HepG2 (cell line): ENCODE results near the gene HHIPL1. TPM values are rescaled to one million over a fixed set of nuclear protein-coding genes. Genes with fewer than 3 reads are reported as not detected.

Experiments used
- ATF1 ChIP-seq: IDR thresholded peaks from 2 replicates; pipeline ENCODE4 v1.6.1; 2016; ENCODE audit warnings: mild to moderate bottlenecking, control low read depth
- BHLHE40 ChIP-seq: IDR thresholded peaks from 2 replicates; pipeline ENCODE4 v1.6.1; 2011; ENCODE audit warnings: low read length, improper control_type of control experiment
- ETV5 ChIP-seq: IDR thresholded peaks from 2 replicates; pipeline ENCODE4 v1.6.1; 2018; ENCODE audit warnings: missing biosample characterization, missing genetic modification reagents, inconsistent platforms, borderline replicate concordance
- FIP1L1 ChIP-seq: fragments of 200-400 bp; formaldehyde crosslinking; IDR thresholded peaks from 2 replicates; pipeline ENCODE4 v1.6.1; 2018; ENCODE audit warnings: low read depth, mild to moderate bottlenecking, low read length, moderate library complexity, borderline replicate concordance; ENCODE audit not compliant: insufficient read depth
- HNF1B ChIP-seq: sonication (generic); formaldehyde crosslinking; IDR thresholded peaks from 2 replicates; pipeline ENCODE4 v1.5.1; 2020; ENCODE audit warnings: mild to moderate bottlenecking, moderate library complexity, missing genetic modification reagents
- IRF2 ChIP-seq: IDR thresholded peaks from 2 replicates; pipeline ENCODE4 v1.6.1; 2018; ENCODE audit warnings: missing genetic modification reagents, missing compliant biosample characterization
- MXD3 ChIP-seq: IDR thresholded peaks from 2 replicates; pipeline ENCODE4 v1.6.1; 2016; ENCODE audit warnings: mild to moderate bottlenecking, missing biosample characterization, missing genetic modification reagents
- MXD4 ChIP-seq: IDR thresholded peaks from 2 replicates; pipeline ENCODE4 v1.6.1; 2016; ENCODE audit warnings: mild to moderate bottlenecking, missing biosample characterization, missing genetic modification reagents
- NR2F6 ChIP-seq, 2 experiments: IDR thresholded peaks; 2 replicates each; pipeline ENCODE4 v1.6.1; 2016; ENCODE audit warnings: antibody characterized with exemption in 1 of 2, mild to moderate bottlenecking in 1 of 2
- PAF1 ChIP-seq: IDR thresholded peaks from 2 replicates; pipeline ENCODE4 v1.6.1; 2016; ENCODE audit warnings: missing genetic modification reagents, missing compliant biosample characterization
- TFDP1 ChIP-seq: IDR thresholded peaks from 2 replicates; pipeline ENCODE4 v1.6.1; 2016; ENCODE audit warnings: missing compliant biosample characterization, missing genetic modification reagents, borderline replicate concordance
- ZBTB25 ChIP-seq: IDR thresholded peaks from 2 replicates; pipeline ENCODE4 v1.6.1; 2018; ENCODE audit warnings: missing genetic modification reagents
- ZBTB3 ChIP-seq: sonication (generic); formaldehyde crosslinking; IDR thresholded peaks from 2 replicates; pipeline ENCODE4 v1.4.0; 2020; ENCODE audit warnings: low read depth, mild to moderate bottlenecking, moderate library complexity, missing genetic modification reagents, borderline replicate concordance
- ZFX ChIP-seq: sonication (generic); formaldehyde crosslinking; IDR thresholded peaks from 2 replicates; pipeline ENCODE4 v1.4.0; 2020; ENCODE audit warnings: mild to moderate bottlenecking, low read depth, missing genetic modification reagents, moderate library complexity
- ZNF614 ChIP-seq: IDR thresholded peaks from 2 replicates; pipeline ENCODE4 v1.6.1; 2018; ENCODE audit warnings: missing biosample characterization, missing genetic modification reagents, inconsistent platforms, borderline replicate concordance
- ZNF687 ChIP-seq: sonication (generic); formaldehyde crosslinking; IDR thresholded peaks from 2 replicates; pipeline ENCODE4 v1.5.1; 2020; ENCODE audit warnings: mild to moderate bottlenecking, missing genetic modification reagents, moderate library complexity
- ZNF770 ChIP-seq: sonication (generic); formaldehyde crosslinking; IDR thresholded peaks from 2 replicates; pipeline ENCODE4 v1.5.0; 2020; ENCODE audit warnings: mild to moderate bottlenecking, missing genetic modification reagents
- ZNF792 ChIP-seq: IDR thresholded peaks from 2 replicates; pipeline ENCODE4 v1.6.1; 2016
- polyA plus RNA-seq, 8 experiments: library from polyadenylated mRNA; depleted of rRNA in 3 of 8; stranded (reverse) in 7 of 8; unstranded in 1 of 8; fragments of >200 nt; fragmentation: Illumina TruSeq in 4 of 8; extraction: Trizol in 4 of 8; gene quantifications; 2 replicates each; pipeline versions ENCODE4 v1.2.1 to v1.2.3, GENCODE V29; 2011 to 2016; ENCODE audit warnings: low read depth in 4 of 8, missing spikeins in 1 of 8, mixed read lengths in 1 of 8; ENCODE audit not compliant: insufficient read depth in 1 of 8
- total RNA-seq, 5 experiments: library from RNA; depleted of rRNA; stranded (reverse); fragments of >200 nt; fragmentation: Illumina TruSeq; extraction: Trizol; gene quantifications; 2 replicates each; pipeline ENCODE4 v1.2.3, GENCODE V29; 2016; ENCODE audit warnings: low read depth in 1 of 5

The HHIPL1 gene
- total and polyA plus RNA-seq, 2 of the 13 experiments (the other 11 are each of a cell fraction or from before 2014, with no cell fraction given): not detected

GRCh38 chr14:99628887-99629618 is 15.9 kb upstream of the HHIPL1 start (continued):
- no peak for TF ChIP-seq FIP1L1
- TF ChIP-seq ZNF770 (CRISPR knock-in tag): peak; percentile 89
- no peak for TF ChIP-seq NR2F6 (IDR thresholded peaks at IDR 0.05)
- TF ChIP-seq NR2F6 (CRISPR knock-in tag; IDR thresholded peaks at IDR 0.05): no peak
- TF ChIP-seq ZNF792: 0 out of 2 replicates have a peak, but pooled peaks have one; percentile 23
- no peak for TF ChIP-seq ATF1 (CRISPR knock-in tag)
- 0 out of 2 replicates have a peak, but pooled peaks have one; percentile 41 for TF ChIP-seq MXD4 (CRISPR knock-in tag)
- TF ChIP-seq PAF1: no peak
- TF ChIP-seq TFDP1 (CRISPR knock-in tag): no peak
- peak; percentile 43; the same call in 1 of the 2 replicates for TF ChIP-seq MXD3 (CRISPR knock-in tag)
- TF ChIP-seq ZNF614 (CRISPR knock-in tag): 0 out of 2 replicates have a peak, but pooled peaks have one; percentile 50
- peak; percentile 45; the same call in 1 of the 2 replicates for TF ChIP-seq IRF2 (CRISPR knock-in tag)
- TF ChIP-seq ZBTB3 (CRISPR knock-in tag): no peak
- TF ChIP-seq BHLHE40: peak; percentile 46; the same call in 1 of the 2 replicates
- TF ChIP-seq ZNF687 (CRISPR knock-in tag): peak; percentile 55
- 0 out of 2 replicates have a peak, but pooled peaks have one; percentile 16 for TF ChIP-seq ZFX (CRISPR knock-in tag)
- no peak; the same call in 1 of the 2 replicates for TF ChIP-seq ZBTB25 (CRISPR knock-in tag)
- TF ChIP-seq ETV5 (CRISPR knock-in tag): 0 out of 2 replicates have a peak, but pooled peaks have one; percentile 13
- peak; percentile 49; the same call in 1 of the 2 replicates for TF ChIP-seq HNF1B (CRISPR knock-in tag)
